ENCODE results near the gene DIP2A. TPM values are rescaled to one million over a fixed set of nuclear protein-coding genes. Genes with fewer than 3 reads are reported as not detected.

Gene DIP2A, protein sequence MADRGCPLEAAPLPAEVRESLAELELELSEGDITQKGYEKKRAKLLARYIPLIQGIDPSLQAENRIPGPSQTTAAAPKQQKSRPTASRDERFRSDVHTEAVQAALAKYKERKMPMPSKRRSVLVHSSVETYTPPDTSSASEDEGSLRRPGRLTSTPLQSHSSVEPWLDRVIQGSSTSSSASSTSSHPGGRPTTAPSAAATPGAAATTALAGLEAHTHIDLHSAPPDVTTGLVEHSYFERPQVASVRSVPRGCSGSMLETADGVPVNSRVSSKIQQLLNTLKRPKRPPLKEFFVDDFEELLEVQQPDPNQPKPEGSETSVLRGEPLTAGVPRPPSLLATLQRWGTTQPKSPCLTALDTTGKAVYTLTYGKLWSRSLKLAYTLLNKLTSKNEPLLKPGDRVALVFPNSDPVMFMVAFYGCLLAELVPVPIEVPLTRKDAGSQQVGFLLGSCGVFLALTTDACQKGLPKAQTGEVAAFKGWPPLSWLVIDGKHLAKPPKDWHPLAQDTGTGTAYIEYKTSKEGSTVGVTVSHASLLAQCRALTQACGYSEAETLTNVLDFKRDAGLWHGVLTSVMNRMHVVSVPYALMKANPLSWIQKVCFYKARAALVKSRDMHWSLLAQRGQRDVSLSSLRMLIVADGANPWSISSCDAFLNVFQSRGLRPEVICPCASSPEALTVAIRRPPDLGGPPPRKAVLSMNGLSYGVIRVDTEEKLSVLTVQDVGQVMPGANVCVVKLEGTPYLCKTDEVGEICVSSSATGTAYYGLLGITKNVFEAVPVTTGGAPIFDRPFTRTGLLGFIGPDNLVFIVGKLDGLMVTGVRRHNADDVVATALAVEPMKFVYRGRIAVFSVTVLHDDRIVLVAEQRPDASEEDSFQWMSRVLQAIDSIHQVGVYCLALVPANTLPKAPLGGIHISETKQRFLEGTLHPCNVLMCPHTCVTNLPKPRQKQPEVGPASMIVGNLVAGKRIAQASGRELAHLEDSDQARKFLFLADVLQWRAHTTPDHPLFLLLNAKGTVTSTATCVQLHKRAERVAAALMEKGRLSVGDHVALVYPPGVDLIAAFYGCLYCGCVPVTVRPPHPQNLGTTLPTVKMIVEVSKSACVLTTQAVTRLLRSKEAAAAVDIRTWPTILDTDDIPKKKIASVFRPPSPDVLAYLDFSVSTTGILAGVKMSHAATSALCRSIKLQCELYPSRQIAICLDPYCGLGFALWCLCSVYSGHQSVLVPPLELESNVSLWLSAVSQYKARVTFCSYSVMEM (N-terminal part only)
- 51.0 and 56.0 TPM in 2 replicates for total RNA-seq

DNA sequence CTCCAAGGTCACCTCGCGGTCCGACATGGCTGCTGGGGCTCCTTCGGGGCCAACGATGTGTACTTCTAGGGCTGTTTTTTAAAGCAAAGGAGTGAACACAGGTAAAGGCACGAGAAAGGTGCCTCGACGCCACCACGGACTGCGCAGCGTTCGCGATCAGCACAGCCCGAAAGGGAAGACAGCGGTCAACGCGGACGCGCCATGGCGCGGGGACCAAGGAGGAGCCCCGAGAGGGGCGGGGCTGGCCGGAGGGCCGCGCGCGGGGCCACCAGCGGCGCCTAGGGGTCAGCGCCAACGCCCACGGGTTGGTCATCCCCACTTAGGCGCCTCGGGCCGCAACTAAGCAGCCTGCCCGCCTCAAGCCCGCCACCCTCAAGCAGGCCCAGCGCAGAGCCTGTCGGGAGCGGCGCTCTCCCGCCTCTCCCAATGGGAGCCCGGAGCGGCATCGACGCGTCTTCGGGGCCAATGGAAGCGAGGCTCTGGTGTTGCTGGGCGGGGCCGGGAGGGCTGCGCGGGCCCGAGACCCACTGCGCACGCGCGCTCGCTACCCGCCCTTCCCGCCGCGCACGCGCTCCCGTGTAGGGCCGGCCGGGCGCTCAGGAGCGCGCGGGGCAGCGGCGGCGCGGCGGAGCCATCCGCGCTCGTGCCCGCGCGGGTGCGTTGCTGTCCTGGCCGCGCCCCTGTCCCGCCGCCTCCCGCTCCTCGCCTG lies at the start of gene DIP2A:
Gene DIP2A (plus strand): TSS at position 577 of the 709 bp plus-strand sequence. CDS start 241 bp downstream, outside the sequence.

DNA sequence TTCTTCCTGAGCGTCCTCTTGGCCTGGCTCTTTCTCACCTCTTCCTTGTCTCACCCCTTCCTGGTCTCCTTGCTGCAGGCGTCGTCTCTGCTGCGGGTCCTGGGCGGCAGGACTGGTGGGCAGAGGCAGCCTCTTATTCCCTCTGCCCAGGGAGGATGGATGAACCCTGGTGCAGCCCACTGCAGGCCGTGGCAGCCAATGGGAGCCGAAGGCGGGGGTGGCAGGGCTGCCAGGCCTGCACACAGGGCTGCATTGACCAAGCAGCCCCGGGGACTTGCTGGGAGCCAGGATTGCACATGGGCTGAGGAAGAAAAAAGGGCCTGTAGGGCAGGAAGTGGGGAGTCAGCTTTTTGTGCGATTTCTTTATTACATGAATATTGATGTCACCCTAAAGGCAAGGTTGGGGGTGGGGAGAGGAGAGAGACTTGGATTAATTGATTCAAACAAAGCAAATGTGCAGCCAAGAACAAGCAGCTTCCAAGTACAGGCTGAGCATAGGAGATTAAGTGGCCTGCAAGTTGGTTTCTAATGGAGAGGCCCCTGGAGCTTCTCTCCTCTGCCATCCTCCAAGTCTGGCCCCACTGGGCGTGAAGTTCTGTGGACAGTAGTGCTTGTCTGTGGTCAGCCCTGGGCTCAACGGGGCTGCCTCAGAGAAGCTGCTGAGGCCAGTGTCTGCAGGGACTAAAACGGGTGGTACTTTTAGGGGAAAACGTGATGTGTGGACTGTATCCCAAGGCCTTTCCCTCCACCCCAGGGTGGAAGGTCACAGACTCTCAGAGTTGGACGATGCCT lies 146.5 kb downstream of the DIP2A start, which contains the start of gene S100B:
Gene S100B (minus strand): TSS at position 108 of the 792 bp plus-strand sequence. CDS start 2,667 bp downstream, outside the sequence.

Small RNA genes within 50 kb of the gene (small RNA-seq; reads per million reads assigned to genes)
- gene RNU6-396P: not detected

Other genes with a start within 250 kb of the DIP2A start
- 68.9 and 102 TPM in 2 replicates for gene LSS, start 230.1 kb upstream of the DIP2A start, total RNA-seq
- 84.2 and 107 TPM in 2 replicates for gene MCM3AP, start 173.3 kb upstream of the DIP2A start, total RNA-seq
- gene YBEY, start 172.5 kb upstream of the DIP2A start, total RNA-seq: 7.6 and 11.6 TPM in 2 replicates
- 9.7 and 15.4 TPM in 2 replicates for gene C21orf58, start 135.0 kb upstream of the DIP2A start, total RNA-seq
- 30.2 and 32.9 TPM in 2 replicates for gene PCNT, start 134.7 kb upstream of the DIP2A start, total RNA-seq
- gene S100B, start 146.2 kb downstream of the DIP2A start, total RNA-seq: not detected in 2 replicates
- gene PRMT2, start 176.8 kb downstream of the DIP2A start, total RNA-seq: 85.7 and 118 TPM in 2 replicates